GM23248 (cell line): ENCODE data around the gene ADAMTS14. TPM values are rescaled to one million over a fixed set of nuclear protein-coding genes. Genes with fewer than 3 reads are reported as not detected.

Source experiments
- DNase-seq: peaks from one replicate; pipeline ENCODE4 v3.0.0-alpha.2; 2015
- H2AFZ ChIP-seq: fragments of 200-600 bp; sonication (generic); 2 replicates; pipeline ENCODE4 v1.6.1; 2016; ENCODE audit warnings: antibody characterized with exemption
- H3F3A ChIP-seq: fragments of 200-600 bp; sonication (generic); 2 replicates; pipeline ENCODE4 v1.6.1; 2016; ENCODE audit warnings: mild to moderate bottlenecking, antibody characterized with exemption, mixed run types; ENCODE audit not compliant: insufficient read depth
- H3K27ac ChIP-seq: fragments of 200-600 bp; sonication (generic); 2 replicates; pipeline ENCODE4 v1.5.1; 2016; ENCODE audit warnings: mild to moderate bottlenecking
- H3K27me3 ChIP-seq: fragments of 200-600 bp; sonication (generic); replicated peaks from 2 replicates; pipeline ENCODE4 v1.6.1; 2016; ENCODE audit warnings: mild to moderate bottlenecking; ENCODE audit not compliant: insufficient read depth
- H3K36me3 ChIP-seq: fragments of 200-600 bp; sonication (generic); 2 replicates; pipeline ENCODE4 v1.6.1; 2016; ENCODE audit warnings: low read depth, mild to moderate bottlenecking
- H3K4me1 ChIP-seq: fragments of 200-600 bp; sonication (generic); 2 replicates; pipeline ENCODE4 v1.6.1; 2016; ENCODE audit warnings: mild to moderate bottlenecking; ENCODE audit not compliant: insufficient read depth
- H3K4me2 ChIP-seq: fragments of 200-600 bp; sonication (generic); one replicate; pipeline ENCODE4 v1.6.1; 2016; ENCODE audit warnings: mild to moderate bottlenecking; ENCODE audit not compliant: unreplicated experiment
- H3K4me3 ChIP-seq: fragments of 200-600 bp; sonication (generic); 2 replicates; pipeline ENCODE4 v1.5.1; 2016; ENCODE audit warnings: mild to moderate bottlenecking
- H3K79me2 ChIP-seq: fragments of 200-600 bp; sonication (generic); 2 replicates; pipeline ENCODE4 v1.6.1; 2016; ENCODE audit warnings: mild to moderate bottlenecking; ENCODE audit not compliant: insufficient read depth
- H3K9ac ChIP-seq: fragments of 200-600 bp; sonication (generic); 2 replicates; pipeline ENCODE4 v1.6.1; 2016; ENCODE audit warnings: mild to moderate bottlenecking
- H3K9me2 ChIP-seq: fragments of 200-600 bp; sonication (generic); 2 replicates; pipeline ENCODE4 v1.6.1; 2016; ENCODE audit warnings: mixed run types, mild to moderate bottlenecking, moderate library complexity; ENCODE audit not compliant: insufficient read depth
- H3K9me3 ChIP-seq: fragments of 200-600 bp; sonication (generic); one replicate; pipeline ENCODE4 v1.6.1; 2017; ENCODE audit warnings: low read depth
- H4K20me1 ChIP-seq: fragments of 200-600 bp; sonication (generic); 2 replicates; pipeline ENCODE4 v1.6.0; 2016; ENCODE audit not compliant: insufficient read depth
- EZH2 ChIP-seq: fragments of 200-600 bp; sonication (generic); IDR thresholded peaks from 2 replicates; pipeline ENCODE4 v1.6.1; 2018; ENCODE audit warnings: antibody characterized with exemption, mild to moderate bottlenecking; ENCODE audit not compliant: insufficient read depth, poor library complexity, severe bottlenecking
- EZH2phosphoT487 ChIP-seq: fragments of 200-600 bp; sonication (generic); IDR thresholded peaks from 2 replicates; pipeline ENCODE4 v1.6.1; 2018; ENCODE audit warnings: antibody characterized with exemption, moderate library complexity, mild to moderate bottlenecking, low read depth; ENCODE audit not compliant: insufficient read depth
- WGBS, 2 experiments: methylation state at CpG; one replicate each; pipeline ENCODE4 v1.1.6; 2015 to 2017; ENCODE audit warnings: low lambda C conversion rate in 2 of 2, low coverage in 1 of 2; ENCODE audit errors: missing lambda C conversion rate in 2 of 2; 5-methylcytosine and 5-hydroxymethylcytosine counted together
- in situ Hi-C: fragments of 300-500 bp; cut with MboI; formaldehyde crosslinking; loops from 2 replicates; pipeline ENCODE4 v1.15.0; 2020
- polyA plus RNA-seq: library from polyadenylated mRNA; unstranded; fragments of >200 nt; fragmentation: Nextera tagmentation; extraction: Ambion mirVana; gene quantifications from 2 replicates; pipeline ENCODE4 v1.2.1, GENCODE V29; 2016
- total RNA-seq: library from RNA; depleted of rRNA; stranded (reverse); fragments of >200 nt; shearing (Covaris generic); gene quantifications from 2 replicates; pipeline ENCODE4 v1.2.3, GENCODE V29; 2014

ADAMTS14 gene
- total and polyA plus RNA-seq, 2 experiments from 2014 or later, result 0.91 to 0.97 TPM

- Histone ChIP-seq H3K9me2 (no peaks in the 10 kb centered on the region), H3K4me2 (no peak overlapping the region), H3K79me2 (no peaks in the 10 kb centered on the region), H3K9me3 (no peaks in the 10 kb centered on the region), H2AFZ (no peak overlapping the region), H3K36me3 (no peaks in the 10 kb centered on the region), H3K4me1 (no peaks in the 10 kb centered on the region), H4K20me1 (no peaks in the 10 kb centered on the region), H3F3A (no peaks in the 10 kb centered on the region), H3K27me3 (no peaks in the 10 kb centered on the region), H3K4me3 (no peak overlapping the region), H3K27ac (no peak overlapping the region), H3K9ac (no peak overlapping the region)
- WGBS, 2 experiments, result 84 to 86% methylated on average over 5 of the region's 5 CpGs
- in situ Hi-C loops, result no loop called here
- no peak for TF ChIP-seq EZH2phosphoT487
- no peak for TF ChIP-seq EZH2
- no peak for DNase-seq
Measured at GRCh38 chr10:70704211-70704610, 31.9 kb downstream of the ADAMTS14 start.

- Histone ChIP-seq H2AFZ (no peak overlapping the region), H3K4me2 (no peak overlapping the region), H3K9ac (no peak overlapping the region), H4K20me1 (no peaks in the 10 kb centered on the region), H3K27me3 (no peaks in the 10 kb centered on the region), H3K4me3 (no peak overlapping the region), H3K27ac (no peak overlapping the region), H3K36me3 (no peaks in the 10 kb centered on the region), H3K4me1 (no peaks in the 10 kb centered on the region), H3K9me3 (no peaks in the 10 kb centered on the region), H3F3A (no peaks in the 10 kb centered on the region), H3K79me2 (no peaks in the 10 kb centered on the region), H3K9me2 (no peaks in the 10 kb centered on the region)
- no peak for DNase-seq
- TF ChIP-seq EZH2 (no peak), EZH2phosphoT487 (no peak)
- in situ Hi-C loops, result no loop called here
- WGBS, 2 experiments, result 83 to 87% methylated on average over 18 of the region's 18 CpGs
Measured at GRCh38 chr10:70705121-70705861, 33.0 kb downstream of the ADAMTS14 start.

- 89 to 90% methylated on average over 7 of the region's 7 CpGs for WGBS, 2 experiments
Measured at GRCh38 chr10:70711177-70711576, 38.9 kb downstream of the ADAMTS14 start.

GRCh38 chr10:70711911-70712310 lies 39.6 kb downstream of the ADAMTS14 start:
- H3F3A ChIP-seq, result no peaks in the 10 kb centered on the region
- H3K9ac ChIP-seq, result no peak overlapping the region
- H3K36me3 ChIP-seq, result no peaks in the 10 kb centered on the region
- WGBS, 2 experiments, result 73 to 84% methylated on average over 7 of the region's 7 CpGs
- no peak overlapping the region for H2AFZ ChIP-seq
- no peak for DNase-seq
- in situ Hi-C loops, result no loop called here
- H3K4me3 ChIP-seq, result no peak overlapping the region
- no peaks in the 10 kb centered on the region for H3K9me2 ChIP-seq
- no peaks in the 10 kb centered on the region for H4K20me1 ChIP-seq
- H3K27ac ChIP-seq, result no peak overlapping the region
- no peak overlapping the region for H3K4me2 ChIP-seq
- TF ChIP-seq EZH2phosphoT487 (no peak), EZH2 (no peak)
- no peaks in the 10 kb centered on the region for H3K27me3 ChIP-seq
- H3K4me1 ChIP-seq, result peaks cover 8% of the 10 kb centered on the region
- H3K9me3 ChIP-seq, result no peaks in the 10 kb centered on the region
- no peaks in the 10 kb centered on the region for H3K79me2 ChIP-seq

More at GRCh38 chr10:70711177-70711576, 38.9 kb downstream of the ADAMTS14 start:
- Histone ChIP-seq H3K4me3 (no peak overlapping the region), H3K9me2 (no peaks in the 10 kb centered on the region), H3K36me3 (no peaks in the 10 kb centered on the region), H3K9me3 (no peaks in the 10 kb centered on the region), H3K4me2 (no peak overlapping the region), H3K4me1 (peaks cover 7% of the 10 kb centered on the region), H3K79me2 (no peaks in the 10 kb centered on the region), H4K20me1 (no peaks in the 10 kb centered on the region), H3K27ac (no peak overlapping the region), H3F3A (no peaks in the 10 kb centered on the region), H3K9ac (no peak overlapping the region), H2AFZ (no peak overlapping the region), H3K27me3 (no peaks in the 10 kb centered on the region)
- TF ChIP-seq EZH2phosphoT487 (no peak), EZH2 (no peak)
- DNase-seq, result no peak
- in situ Hi-C loops, result no loop called here
